ENCODE measurements around the gene SLC34A2. TPM values are rescaled to one million over a fixed set of nuclear protein-coding genes. Genes with fewer than 3 reads are reported as not detected.
"Not testable (repeated sequence)": the region's sequence is repeated elsewhere in the genome, so short reads cannot be mapped to it uniquely, and the experiment has no call there.

The SLC34A2 gene
- 694 TPM for total RNA-seq
- 2.9 TPM for polyA plus RNA-seq (ENCODE audit: insufficient read depth, low read depth, low replicate concordance)
- long read RNA-seq, donor 1 = 0 reads
- long read RNA-seq, donor 2, full-length matches to known transcripts = 1 of 1 reads
- long read RNA-seq, donor 2, partial matches to known transcripts = 0 of 1 reads
- long read RNA-seq, donor 2, other reads (novel, unspliced or antisense) = 0 of 1 reads
- long read RNA-seq, donor 3, full-length matches to known transcripts = 1 of 1 reads
- long read RNA-seq, donor 3, partial matches to known transcripts = 0 of 1 reads
- long read RNA-seq, donor 3, other reads (novel, unspliced or antisense) = 0 of 1 reads
- long read RNA-seq, donor 4, full-length matches to known transcripts = 3 of 3 reads
- long read RNA-seq, donor 4, partial matches to known transcripts = 0 of 3 reads
- long read RNA-seq, donor 4, other reads (novel, unspliced or antisense) = 0 of 3 reads
- long read RNA-seq, donor 5 = 0 reads
- long read RNA-seq, donor 6, full-length matches to known transcripts = 1 of 1 reads
- long read RNA-seq, donor 6, partial matches to known transcripts = 0 of 1 reads
- long read RNA-seq, donor 6, other reads (novel, unspliced or antisense) = 0 of 1 reads
- long read RNA-seq, donor 7, full-length matches to known transcripts = 21 of 186 reads
- long read RNA-seq, donor 7, partial matches to known transcripts = 162 of 186 reads
- long read RNA-seq, donor 7, other reads (novel, unspliced or antisense) = 3 of 186 reads
- long read RNA-seq, donor 8 = 0 reads
- long read RNA-seq, donor 9 = 0 reads
- long read RNA-seq, donor 10, full-length matches to known transcripts = 3 of 3 reads
- long read RNA-seq, donor 10, partial matches to known transcripts = 0 of 3 reads
- long read RNA-seq, donor 10, other reads (novel, unspliced or antisense) = 0 of 3 reads

- intact Hi-C loops (cut with DNase I) = no loop called here
- H3K27ac ChIP-seq (ENCODE audit: low read depth in 2 of 2, low read length in 2 of 2) = no peak within 1 kb of the TSS
- peak; percentile 62 to 91 (median 71) for DNase-seq
These were observed at the start of gene SLC34A2 for GRCh38 chr4:25654971-25655963. Gene SLC34A2, plus strand, starts transcription at chr4:25655851. Its CDS starts 6,650 bp downstream, at chr4:25662501.

DNA sequence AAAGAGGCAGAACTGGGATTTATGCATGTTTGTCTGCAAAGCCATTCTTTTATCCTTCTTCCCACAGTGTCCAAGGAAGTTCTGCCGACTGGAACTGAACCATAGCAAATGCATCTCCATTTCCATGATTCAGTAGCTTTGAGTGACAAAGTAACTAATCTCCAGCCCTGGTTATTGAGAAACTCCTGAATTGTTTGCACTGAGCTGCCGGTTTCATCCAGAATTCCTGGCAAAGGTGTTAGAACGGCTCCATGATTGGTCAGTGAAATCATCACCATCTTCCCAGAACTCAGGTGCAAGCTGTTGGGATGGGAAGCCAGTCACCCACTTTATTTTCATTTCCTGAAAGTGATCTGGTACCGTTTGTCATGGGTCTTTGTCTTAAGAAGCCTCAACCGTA, 47.0 kb upstream of the SLC34A2 start:
- Histone ChIP-seq H3K9ac (ENCODE audit: low read length in 3 of 3) (no peak overlapping the region), H3K36me3 (ENCODE audit: control insufficient read depth in 2 of 3, insufficient read depth in 3 of 3, low read length in 3 of 3) (no peaks in the 10 kb centered on the region), H3K27me3 (ENCODE audit: control insufficient read depth, insufficient read depth, low read length) (no peaks in the 10 kb centered on the region), H3K4me3 (ENCODE audit: low read length in 3 of 3) (no peak overlapping the region), H3K27ac (ENCODE audit: low read depth in 2 of 2, low read length in 2 of 2) (no peak overlapping the region), H3K9me3 (ENCODE audit: control insufficient read depth in 2 of 3, insufficient read depth in 1 of 3, low read length in 3 of 3) (no peaks in the 10 kb centered on the region), H3K4me1 (ENCODE audit: control insufficient read depth in 2 of 3, insufficient read depth in 2 of 3, low read depth in 1 of 3, low read length in 3 of 3) (peaks cover 0 to 2% (median 0%) of the 10 kb centered on the region in 3 donors)
- no peak for FAIRE-seq
- DNase-seq = peak in 3 of 5 donors; percentile 35 to 83 (median 76)
- TF ChIP-seq CTCF (IDR thresholded peaks at IDR 0.05; ENCODE audit: borderline replicate concordance, extremely low read depth, insufficient read depth) = no peak
- intact Hi-C loops (cut with DNase I) = no loop called here

More at GRCh38 chr4:25654971-25655963, at the start of gene SLC34A2:
- Histone ChIP-seq H3K9ac (ENCODE audit: low read length in 3 of 3) (peak within 1 kb of the TSS in 1 of 3 donors; percentile 26), H3K36me3 (ENCODE audit: control insufficient read depth in 2 of 3, insufficient read depth in 3 of 3, low read length in 3 of 3) (no peaks in the 10 kb centered on the region), H3K4me3 (ENCODE audit: low read length in 3 of 3) (peak within 1 kb of the TSS; percentile 13 to 54 (median 48)), H3K4me1 (ENCODE audit: control insufficient read depth in 2 of 3, insufficient read depth in 2 of 3, low read depth in 1 of 3, low read length in 3 of 3) (peaks cover 0 to 9% (median 0%) of the 10 kb centered on the region in 3 donors), H3K27me3 (ENCODE audit: control insufficient read depth, insufficient read depth, low read length) (peaks cover 10% of the 10 kb centered on the region), H3K9me3 (ENCODE audit: control insufficient read depth in 2 of 3, insufficient read depth in 1 of 3, low read length in 3 of 3) (no peaks in the 10 kb centered on the region)
- no peak for TF ChIP-seq CTCF (IDR thresholded peaks at IDR 0.05; ENCODE audit: borderline replicate concordance, extremely low read depth, insufficient read depth)
- no peak for FAIRE-seq

GRCh38 chr4:25609976-25610375, 45.7 kb upstream of the SLC34A2 start:
- H3K27me3 ChIP-seq (ENCODE audit: control insufficient read depth, insufficient read depth, low read length) = no peaks in the 10 kb centered on the region
- DNase-seq = no peak
- H3K27ac ChIP-seq (ENCODE audit: low read depth in 2 of 2, low read length in 2 of 2) = no peak overlapping the region
- no peak overlapping the region for H3K9ac ChIP-seq (ENCODE audit: low read length in 3 of 3)
- no peaks in the 10 kb centered on the region for H3K36me3 ChIP-seq (ENCODE audit: control insufficient read depth in 2 of 3, insufficient read depth in 3 of 3, low read length in 3 of 3)
- H3K4me3 ChIP-seq (ENCODE audit: low read length in 3 of 3) = no peak overlapping the region
- H3K4me1 ChIP-seq (ENCODE audit: control insufficient read depth in 2 of 3, insufficient read depth in 2 of 3, low read depth in 1 of 3, low read length in 3 of 3) = peaks cover 0 to 2% (median 0%) of the 10 kb centered on the region in 3 donors
- no peaks in the 10 kb centered on the region for H3K9me3 ChIP-seq (ENCODE audit: control insufficient read depth in 2 of 3, insufficient read depth in 1 of 3, low read length in 3 of 3)
- FAIRE-seq = no peak
- intact Hi-C loops (cut with DNase I) = no loop called here
- no peak for TF ChIP-seq CTCF (IDR thresholded peaks at IDR 0.05; ENCODE audit: borderline replicate concordance, extremely low read depth, insufficient read depth)

DNA sequence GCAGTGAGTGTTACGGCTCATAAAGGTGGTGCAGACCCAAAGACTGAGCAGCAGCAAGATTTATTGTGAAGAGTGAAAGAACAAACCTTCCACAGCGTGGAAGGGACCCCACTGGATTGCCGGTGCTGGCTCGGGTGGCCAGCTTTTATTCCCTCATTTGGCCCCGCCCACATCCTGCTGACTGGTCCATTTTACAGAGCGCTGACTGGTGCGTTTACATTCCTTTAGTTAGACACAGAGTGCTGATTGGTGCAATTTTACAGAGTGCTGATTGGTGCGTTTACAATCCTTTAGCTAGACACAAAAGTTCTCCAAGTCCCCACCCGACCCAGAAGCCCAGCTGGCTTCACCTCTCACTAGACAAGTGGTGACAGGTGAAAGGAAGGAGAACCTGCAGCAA, 42.0 kb upstream of the SLC34A2 start:
- H3K9ac ChIP-seq (ENCODE audit: low read length in 3 of 3); H3K36me3 ChIP-seq (ENCODE audit: control insufficient read depth in 2 of 3, insufficient read depth in 3 of 3, low read length in 3 of 3); H3K4me3 ChIP-seq (ENCODE audit: low read length in 3 of 3); FAIRE-seq; H3K27me3 ChIP-seq (ENCODE audit: control insufficient read depth, insufficient read depth, low read length); H3K9me3 ChIP-seq (ENCODE audit: control insufficient read depth in 2 of 3, insufficient read depth in 1 of 3, low read length in 3 of 3); intact Hi-C loops (cut with DNase I); DNase-seq; H3K4me1 ChIP-seq (ENCODE audit: control insufficient read depth in 2 of 3, insufficient read depth in 2 of 3, low read depth in 1 of 3, low read length in 3 of 3); H3K27ac ChIP-seq (ENCODE audit: low read depth in 2 of 2, low read length in 2 of 2): not testable (repeated sequence)

Data from kidney (tissue), 22 donors.